K562 (cell line): ENCODE measurements around the gene ELMO3. TPM values are rescaled to one million over a fixed set of nuclear protein-coding genes. Genes with fewer than 3 reads are reported as not detected.

Source experiments
- ATAC-seq: fragments of 200-7000 bp; cut with Tn5 transposase; 3 replicates; pipeline ENCODE4 v1.9.1; 2020; ENCODE audit warnings: moderate library complexity
- BruUV-seq: library from RNA; stranded (reverse); fragments of 400-500 nt; replicated peaks from 2 replicates; lab custom pipeline; 2021; lab: Mats Ljungman, UMichigan
- CTCF ChIA-PET: fragments of 300-600 bp; formaldehyde crosslinking; extraction: SDS; loops from one replicate; lab custom pipeline; 2021; ENCODE audit warnings: low intra/inter-chr PET ratio; lab: Yijun Ruan, JAX
- POLR2A ChIA-PET: fragments of 300-600, 350-650 bp; sonication (Branson Sonifier 250); formaldehyde crosslinking; extraction: SDS; loops from one replicate; lab custom pipeline; 2021; ENCODE audit warnings: antibody characterized with exemption, inconsistent platforms; lab: Yijun Ruan, JAX
- DNase-seq, 4 experiments: peaks; one replicate each; pipeline versions ENCODE4 v3.0.0 to v3.0.0-alpha.2; 2011 to 2018; ENCODE audit warnings: low spot score in 3 of 4, mixed read lengths in 3 of 4; ENCODE audit errors: extremely low read depth in 1 of 4
- FAIRE-seq: peaks from 2 replicates; lab custom pipeline; 2011; peaks lifted over from hg19 to GRCh38; lab: Jason Lieb, UNC
- H2AFZ ChIP-seq: 2 replicates; pipeline ENCODE4 v1.6.0; 2011; ENCODE audit warnings: low read depth, low read length, control low read depth, inconsistent platforms
- H3K27ac ChIP-seq: fragments of 200-600 bp; 3 replicates; pipeline ENCODE4 v1.8.0; 2011; ENCODE audit warnings: low read depth, mild to moderate bottlenecking, control low read depth, inconsistent platforms, low read length, moderate library complexity, mixed read lengths; ENCODE audit errors: extremely low read depth
- H3K27me3 ChIP-seq, 2 experiments: fragments of 300-600 bp in 1 of 2; 2 replicates in 1 of 2; 3 replicates in 1 of 2; pipeline versions ENCODE4 v1.6.0 to v1.8.0; 2011; ENCODE audit warnings: inconsistent platforms in 2 of 2, low read length in 2 of 2, mild to moderate bottlenecking in 1 of 2, mixed read lengths in 1 of 2, moderate library complexity in 1 of 2; ENCODE audit not compliant: control insufficient read depth in 2 of 2, insufficient read depth in 2 of 2
- H3K36me3 ChIP-seq: fragments of 300-600 bp; 3 replicates; pipeline ENCODE4 v1.8.0; 2011; ENCODE audit warnings: mild to moderate bottlenecking, low read length, inconsistent platforms; ENCODE audit not compliant: control insufficient read depth, insufficient read depth
- H3K4me1 ChIP-seq, 2 experiments: fragments of 200-600 bp in 1 of 2; replicated peaks in 1 of 2; 2 replicates in 1 of 2; 3 replicates in 1 of 2; pipeline versions ENCODE4 v1.5.1 to v1.8.0; 2011; ENCODE audit warnings: inconsistent platforms in 2 of 2, low read length in 2 of 2, mild to moderate bottlenecking in 1 of 2, mixed read lengths in 1 of 2, moderate library complexity in 1 of 2; ENCODE audit not compliant: control insufficient read depth in 2 of 2, insufficient read depth in 2 of 2
- H3K4me2 ChIP-seq: 2 replicates; pipeline ENCODE4 v1.6.1; 2011; ENCODE audit warnings: low read length, control low read depth, inconsistent platforms, mixed read lengths; ENCODE audit not compliant: insufficient read depth
- H3K4me3 ChIP-seq: fragments of 200-600 bp; sonication (generic), shearing (Covaris generic); 2 replicates; pipeline ENCODE4 v1.5.1; 2016; ENCODE audit warnings: control low read depth, inconsistent platforms
- H3K79me2 ChIP-seq: fragments of 200-600 bp; 3 replicates; pipeline ENCODE4 v1.8.0; 2011; ENCODE audit warnings: low read length, inconsistent platforms; ENCODE audit not compliant: control insufficient read depth, insufficient read depth
- H3K9ac ChIP-seq, 2 experiments: 2 replicates each; pipeline versions ENCODE4 v1.6.0 to v1.6.1; 2011; ENCODE audit warnings: low read depth in 2 of 2, low read length in 2 of 2, control low read depth in 1 of 2, inconsistent platforms in 1 of 2, mild to moderate bottlenecking in 1 of 2, mixed read lengths in 1 of 2; ENCODE audit not compliant: insufficient read depth in 1 of 2
- H3K9me1 ChIP-seq: one replicate; pipeline ENCODE4 v1.6.0; 2011; ENCODE audit warnings: inconsistent platforms, mild to moderate bottlenecking, low read length, moderate library complexity; ENCODE audit not compliant: control insufficient read depth, insufficient read depth
- H3K9me3 ChIP-seq: replicated peaks from 2 replicates; pipeline ENCODE4 v1.5.1; 2011; ENCODE audit warnings: low read depth, low read length, inconsistent platforms; ENCODE audit not compliant: control insufficient read depth, insufficient read depth
- H4K20me1 ChIP-seq: replicated peaks from 2 replicates; pipeline ENCODE4 v1.6.1; 2011; ENCODE audit warnings: low read length, inconsistent platforms, mixed read lengths; ENCODE audit not compliant: control insufficient read depth, insufficient read depth
- DIDO1 ChIP-seq: fragments of 450-650 bp; IDR thresholded peaks from 2 replicates; pipeline ENCODE4 v1.6.1; 2016; ENCODE audit warnings: low read depth, missing biosample characterization, missing genetic modification characterization
- ELF2 ChIP-seq: fragments of 250-450 bp; sonication (Bioruptor Pico); IDR thresholded peaks from 2 replicates; pipeline ENCODE4 v1.5.0; 2021; ENCODE audit warnings: mild to moderate bottlenecking
- MCM2 ChIP-seq: fragments of 450-650 bp; IDR thresholded peaks from 2 replicates; pipeline ENCODE4 v1.6.1; 2017; ENCODE audit warnings: low read depth, mild to moderate bottlenecking
- NR2F6 ChIP-seq: fragments of 450-650 bp; formaldehyde crosslinking; IDR thresholded peaks from 2 replicates; pipeline ENCODE4 v1.4.0; 2020; ENCODE audit warnings: mild to moderate bottlenecking
- POLR2G ChIP-seq: fragments of 200-400 bp; formaldehyde crosslinking; IDR thresholded peaks from 2 replicates; pipeline ENCODE4 v1.6.1; 2017; ENCODE audit warnings: low read depth, mild to moderate bottlenecking, antibody characterized with exemption, low read length, moderate library complexity
- RBFOX2 ChIP-seq: fragments of 200-400 bp; formaldehyde crosslinking; IDR thresholded peaks from 2 replicates; pipeline ENCODE4 v1.6.1; 2017; ENCODE audit warnings: low read depth, mild to moderate bottlenecking, low read length, moderate library complexity
- RCOR1 ChIP-seq, 2 experiments: IDR thresholded peaks; 2 replicates each; pipeline ENCODE4 v1.6.1; 2012; ENCODE audit warnings: low read depth in 2 of 2, low read length in 2 of 2, borderline replicate concordance in 1 of 2, improper control_type of control experiment in 1 of 2
- SIX5 ChIP-seq, 2 experiments: IDR thresholded peaks; 2 replicates each; pipeline ENCODE4 v1.6.1; 2011; ENCODE audit warnings: low read length in 2 of 2, borderline replicate concordance in 1 of 2, low read depth in 1 of 2, mild to moderate bottlenecking in 1 of 2, moderate library complexity in 1 of 2; ENCODE audit not compliant: insufficient read depth in 1 of 2
- SNRNP70 ChIP-seq: fragments of 200-400 bp; formaldehyde crosslinking; optimal IDR thresholded peaks from 2 replicates; pipeline ENCODE3; 2017; ENCODE audit warnings: low read depth, low read length
- ZNF644 ChIP-seq: fragments of 200-800 bp; sonication (Bioruptor generic); IDR thresholded peaks from 2 replicates; pipeline ENCODE4 v1.6.1; 2016; ENCODE audit warnings: low read depth, missing genetic modification characterization, missing compliant biosample characterization
- WGBS: fragments of 100-300 bp; shearing (Covaris generic); methylation state at CpG from one replicate; pipeline ENCODE4 v1.1.6; 2016; ENCODE audit warnings: low coverage, mixed read lengths; ENCODE audit not compliant: insufficient coverage; ENCODE audit errors: missing lambda C conversion rate; 5-methylcytosine and 5-hydroxymethylcytosine counted together
- in situ Hi-C: fragments of 300-500 bp; cut with MboI; formaldehyde crosslinking; loops from 4 replicates; pipeline ENCODE4 v1.15.0; 2018; ENCODE audit warnings: inconsistent platforms, mixed read lengths
- intact Hi-C: fragments of 100-400 bp; cut with micrococcal nuclease; formaldehyde crosslinking; loops from 2 replicates; pipeline ENCODE4 v1.14.2; 2022
- polyA plus RNA-seq, 8 experiments: library from polyadenylated mRNA; depleted of rRNA in 4 of 8; stranded (reverse) in 5 of 8; unstranded in 3 of 8; fragments of >200 nt; fragmentation: Nextera tagmentation in 2 of 8; fragmentation: Illumina TruSeq in 1 of 8; extraction: Ambion mirVana in 2 of 8; extraction: Trizol in 1 of 8; gene quantifications; 2 replicates each; pipeline versions ENCODE4 v1.2.1 to v1.2.3, GENCODE V29; 2011 to 2014; ENCODE audit warnings: inconsistent platforms in 1 of 8, missing spikeins in 1 of 8
- total RNA-seq, 7 experiments: library from RNA; depleted of rRNA in 6 of 7; stranded (reverse); fragments of >200 nt in 6 of 7; fragmentation: Illumina TruSeq in 2 of 7; extraction: Trizol in 2 of 7; gene quantifications; 2 replicates each; pipeline versions ENCODE4 v1.2.1 to v1.2.3, GENCODE V29; 2011 to 2021; ENCODE audit warnings: low replicate concordance in 1 of 7
- TF ChIP-seq, protein P1 (sequence below), 2 experiments: fragments of 450-650 bp; conservative IDR thresholded peaks; 2 replicates each; pipeline ENCODE4 v1.6.1; 2017; ENCODE audit warnings: mild to moderate bottlenecking in 2 of 2, moderate library complexity in 2 of 2
- TF ChIP-seq, protein P2 (sequence below): fragments of 250-450 bp; sonication (Bioruptor Pico); IDR thresholded peaks from 2 replicates; pipeline ENCODE4 v1.5.0; 2021
- TF ChIP-seq, protein P3 (sequence below): fragments of 250-450 bp; sonication (Bioruptor Pico); IDR thresholded peaks from 2 replicates; pipeline ENCODE4 v1.5.0; 2021; ENCODE audit warnings: mild to moderate bottlenecking, moderate library complexity

Gene ELMO3
- total and polyA plus RNA-seq, 9 of the 15 experiments (the other 6 are each of a cell fraction or from before 2014, with no cell fraction given) = 0.04 to 5.1 (median 1.5) TPM

DNA sequence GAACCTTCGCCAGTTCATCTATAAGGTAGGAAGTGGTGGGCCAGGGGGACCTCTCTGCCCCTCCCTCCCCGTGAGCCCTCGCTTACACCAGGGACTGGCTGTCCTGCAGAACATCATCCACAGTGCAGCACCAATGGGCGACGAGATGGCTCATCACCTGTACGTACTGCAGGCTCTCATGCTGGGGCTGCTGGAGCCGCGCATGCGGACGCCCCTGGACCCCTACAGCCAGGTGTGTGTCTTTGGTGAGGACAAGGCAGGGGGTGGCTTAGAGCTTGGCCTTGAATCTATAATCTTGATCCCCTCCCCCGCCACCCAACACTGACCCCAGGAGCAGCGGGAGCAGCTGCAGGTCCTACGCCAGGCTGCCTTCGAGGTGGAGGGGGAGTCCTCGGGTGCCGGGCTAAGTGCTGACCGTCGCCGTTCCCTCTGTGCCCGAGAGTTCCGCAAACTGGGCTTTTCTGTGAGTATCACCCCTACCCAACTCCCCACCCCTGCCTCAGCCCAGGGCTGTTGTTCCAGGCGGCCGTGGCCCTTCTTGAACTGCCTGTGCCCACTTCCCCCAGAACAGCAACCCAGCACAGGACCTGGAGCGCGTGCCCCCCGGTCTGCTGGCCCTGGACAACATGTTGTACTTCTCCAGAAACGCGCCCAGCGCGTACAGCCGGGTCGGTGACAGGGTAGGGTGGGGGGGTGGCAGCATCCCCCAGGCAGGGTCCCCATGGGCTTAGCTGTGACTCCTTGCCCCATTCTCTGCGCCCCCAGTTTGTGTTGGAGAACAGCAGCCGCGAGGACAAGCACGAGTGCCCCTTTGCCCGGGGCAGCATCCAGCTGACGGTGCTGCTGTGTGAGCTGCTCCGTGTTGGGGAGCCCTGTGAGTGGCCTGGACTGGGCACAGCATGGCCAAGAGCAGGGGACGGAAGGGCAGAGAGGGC, 2.7 kb downstream of the ELMO3 start:
- no peaks in the 10 kb centered on the region for H3K9me1 ChIP-seq
- H3K27me3 ChIP-seq = no peaks in the 10 kb centered on the region
- peaks cover 1 to 44% of the 10 kb centered on the region in 2 experiments; a peak in 3 of 5 replicates for H3K4me1 ChIP-seq
- H2AFZ ChIP-seq = no peak overlapping the region
- ChIA-PET CTCF (no interaction called here), POLR2A (interaction anchor here (1.0 to 2.2 kb wide), 2 partner anchors 19 to 22 kb away, joined by 3 to 6 read pairs; partner anchors contain the start of gene MATCAP1)
- intact Hi-C loops (no loop called here), in situ Hi-C loops (no loop called here)
- ATAC-seq (no peak), FAIRE-seq (no peak), DNase-seq (peak in 1 of 4 experiments; percentile 9)
- no peak overlapping the region for H3K4me2 ChIP-seq
- H4K20me1 ChIP-seq = no peaks in the 10 kb centered on the region; the same call in 1 of the 2 replicates
- peak overlapping the region in 1 of 2 experiments; percentile 26; a peak in 1 of 4 replicates for H3K9ac ChIP-seq
- H3K4me3 ChIP-seq = no peak overlapping the region
- peaks cover 76% of the 10 kb centered on the region; the same call in 2 of the 3 replicates for H3K36me3 ChIP-seq
- no TSS peak for BruUV-seq
- 95% methylated on average over 17 of the region's 40 CpGs for WGBS
- H3K9me3 ChIP-seq = no peaks in the 10 kb centered on the region
- no peaks in the 10 kb centered on the region for H3K79me2 ChIP-seq
- H3K27ac ChIP-seq = no peak overlapping the region
- peak; percentile 41; the same call in 1 of the 2 replicates for TF ChIP-seq POLR2G
- no peak for TF ChIP-seq MCM2
- TF ChIP-seq RBFOX2 = peak; percentile 47
- no peak for TF ChIP-seq SNRNP70
- TF ChIP-seq, protein P1, sequence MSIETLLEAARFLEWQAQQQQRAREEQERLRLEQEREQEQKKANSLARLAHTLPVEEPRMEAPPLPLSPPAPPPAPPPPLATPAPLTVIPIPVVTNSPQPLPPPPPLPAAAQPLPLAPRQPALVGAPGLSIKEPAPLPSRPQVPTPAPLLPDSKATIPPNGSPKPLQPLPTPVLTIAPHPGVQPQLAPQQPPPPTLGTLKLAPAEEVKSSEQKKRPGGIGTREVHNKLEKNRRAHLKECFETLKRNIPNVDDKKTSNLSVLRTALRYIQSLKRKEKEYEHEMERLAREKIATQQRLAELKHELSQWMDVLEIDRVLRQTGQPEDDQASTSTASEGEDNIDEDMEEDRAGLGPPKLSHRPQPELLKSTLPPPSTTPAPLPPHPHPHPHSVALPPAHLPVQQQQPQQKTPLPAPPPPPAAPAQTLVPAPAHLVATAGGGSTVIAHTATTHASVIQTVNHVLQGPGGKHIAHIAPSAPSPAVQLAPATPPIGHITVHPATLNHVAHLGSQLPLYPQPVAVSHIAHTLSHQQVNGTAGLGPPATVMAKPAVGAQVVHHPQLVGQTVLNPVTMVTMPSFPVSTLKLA (conservative IDR thresholded peaks at IDR 0.05) = no peak
- TF ChIP-seq SIX5 (IDR thresholded peaks at IDR 0.05; ENCODE audit: borderline replicate concordance in 1 of 2, insufficient read depth in 1 of 2, low read depth in 1 of 2, low read length in 2 of 2) = no peak
- no peak for TF ChIP-seq ELF2
- no peak for TF ChIP-seq NR2F6 (CRISPR knock-in tag)
- TF ChIP-seq RCOR1 (IDR thresholded peaks at IDR 0.05; ENCODE audit: borderline replicate concordance in 1 of 2, low read depth in 2 of 2, low read length in 2 of 2) = no peak
- TF ChIP-seq, protein P2, sequence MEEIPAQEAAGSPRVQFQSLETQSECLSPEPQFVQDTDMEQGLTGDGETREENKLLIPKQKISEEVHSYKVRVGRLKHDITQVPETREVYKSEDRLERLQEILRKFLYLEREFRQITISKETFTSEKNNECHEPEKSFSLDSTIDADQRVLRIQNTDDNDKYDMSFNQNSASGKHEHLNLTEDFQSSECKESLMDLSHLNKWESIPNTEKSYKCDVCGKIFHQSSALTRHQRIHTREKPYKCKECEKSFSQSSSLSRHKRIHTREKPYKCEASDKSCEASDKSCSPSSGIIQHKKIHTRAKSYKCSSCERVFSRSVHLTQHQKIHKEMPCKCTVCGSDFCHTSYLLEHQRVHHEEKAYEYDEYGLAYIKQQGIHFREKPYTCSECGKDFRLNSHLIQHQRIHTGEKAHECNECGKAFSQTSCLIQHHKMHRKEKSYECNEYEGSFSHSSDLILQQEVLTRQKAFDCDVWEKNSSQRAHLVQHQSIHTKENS (CRISPR knock-in tag) = no peak
- no peak for TF ChIP-seq DIDO1 (tag)
- TF ChIP-seq ZNF644 = no peak
- TF ChIP-seq, protein P3, sequence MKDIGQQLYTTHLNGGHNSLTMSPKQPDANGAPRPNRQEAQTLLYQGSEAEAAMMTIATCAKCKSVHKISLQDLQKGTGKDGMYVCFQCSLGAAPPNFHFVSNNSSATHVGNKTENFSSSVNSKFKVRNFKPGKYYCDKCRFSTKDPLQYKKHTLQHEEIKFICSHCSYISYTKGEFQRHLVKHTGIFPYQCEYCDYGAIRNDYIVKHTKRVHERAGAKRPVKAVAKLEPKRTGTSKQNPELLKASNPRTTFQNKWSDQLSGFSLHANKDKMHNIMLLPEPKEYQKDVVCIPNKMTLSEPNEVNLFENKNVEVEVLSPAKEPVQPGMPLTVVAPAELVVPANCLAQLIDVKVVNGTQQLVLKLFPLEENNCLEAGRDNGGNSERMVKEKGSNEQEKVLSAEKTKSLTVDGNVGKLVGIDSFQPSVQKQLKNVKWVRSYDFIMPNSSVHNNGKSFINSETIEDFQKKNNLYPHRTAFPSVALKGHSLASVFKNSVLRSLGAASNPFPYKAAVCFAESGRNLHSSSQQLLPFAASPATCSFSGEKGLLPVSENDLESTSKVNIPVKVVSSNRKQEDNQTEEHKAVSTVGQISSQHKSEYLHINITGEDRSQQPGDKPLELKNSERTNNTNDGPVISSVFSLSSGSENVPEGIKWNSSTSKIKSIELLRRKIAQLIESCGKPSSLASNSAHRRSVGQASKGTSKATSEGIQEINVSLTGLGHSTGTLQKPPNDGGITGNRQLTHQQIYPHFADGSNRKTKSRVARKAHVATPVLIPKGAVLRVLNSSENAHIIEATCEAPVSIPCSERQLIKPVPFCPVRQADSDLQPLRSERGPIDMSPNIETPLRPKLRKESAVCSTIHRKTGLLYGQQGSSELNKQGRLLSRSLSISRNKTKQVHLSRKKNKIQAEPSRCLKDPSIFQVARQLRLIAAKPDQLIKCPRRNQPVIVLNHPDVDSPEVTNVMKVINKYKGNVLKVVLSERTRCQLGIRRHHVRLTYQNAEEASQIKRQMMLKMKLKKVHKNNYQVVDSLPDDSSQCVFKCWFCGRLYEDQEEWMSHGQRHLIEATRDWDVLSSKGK (CRISPR knock-in tag) = no peak
